CD4-positive, CD25-positive, alpha-beta regulatory T cell (primary cell): Measurements from ENCODE around the gene PURA. TPM values are rescaled to one million over a fixed set of nuclear protein-coding genes. Genes with fewer than 3 reads are reported as not detected.

Experiments
- ATAC-seq, 2 donors: fragments of 150-1000 bp; cut with Tn5 transposase; one replicate each; pipeline ENCODE4 v1.10.0; 2021; ENCODE audit warnings: low read depth in 2 of 2, moderate number of reproducible peaks in 2 of 2, moderate library complexity in 1 of 2
- DNase-seq, 3 donors: peaks; one replicate each; pipeline versions ENCODE4 v3.0.0 to v3.0.0-alpha.2; 2012 to 2022; ENCODE audit warnings: mixed read lengths in 1 of 3
- H3K27ac ChIP-seq: one replicate; pipeline ENCODE4 v1.7.0; 2013; ENCODE audit warnings: mild to moderate bottlenecking, low read length; ENCODE audit not compliant: insufficient read depth, poor library complexity, severe bottlenecking
- H3K27me3 ChIP-seq: one replicate; pipeline ENCODE4 v1.7.0; 2013; ENCODE audit warnings: low read length; ENCODE audit not compliant: control insufficient read depth, insufficient read depth
- H3K36me3 ChIP-seq: one replicate; pipeline ENCODE4 v1.7.0; 2013; ENCODE audit warnings: mild to moderate bottlenecking, low read length, moderate library complexity; ENCODE audit not compliant: control insufficient read depth, insufficient read depth
- H3K4me1 ChIP-seq: 2 replicates; pipeline ENCODE4 v1.7.0; 2013; ENCODE audit warnings: mild to moderate bottlenecking, low read length; ENCODE audit not compliant: insufficient read depth, control insufficient read depth, poor library complexity, severe bottlenecking
- H3K4me3 ChIP-seq: one replicate; pipeline ENCODE4 v1.7.0; 2013; ENCODE audit warnings: low read depth, mild to moderate bottlenecking, low read length, moderate library complexity
- H3K9me3 ChIP-seq, 2 experiments: 1 replicate in 1 of 2; 2 replicates in 1 of 2; pipeline ENCODE4 v1.7.0; 2013; ENCODE audit warnings: low read length in 2 of 2, mild to moderate bottlenecking in 1 of 2, moderate library complexity in 1 of 2; ENCODE audit not compliant: control insufficient read depth in 2 of 2
- H3K27ac Mint-ChIP-seq, 3 donors: one replicate each; pipeline ENCODE4 v1.8.0; 2020 to 2022; ENCODE audit warnings: mild to moderate bottlenecking in 3 of 3, mixed read lengths in 3 of 3, moderate library complexity in 2 of 3
- H3K27me3 Mint-ChIP-seq: one replicate; pipeline ENCODE4 v1.8.0; 2022; ENCODE audit warnings: mild to moderate bottlenecking, mixed read lengths
- H3K36me3 Mint-ChIP-seq: one replicate; pipeline ENCODE4 v1.8.0; 2020; ENCODE audit warnings: mixed read lengths
- H3K4me1 Mint-ChIP-seq, 4 donors: one replicate each; pipeline ENCODE4 v1.8.0; 2020 to 2022; ENCODE audit warnings: mixed read lengths in 4 of 4, mild to moderate bottlenecking in 1 of 4
- H3K4me3 Mint-ChIP-seq, 4 donors: one replicate each; pipeline ENCODE4 v1.8.0; 2020 to 2022; ENCODE audit warnings: mild to moderate bottlenecking in 4 of 4, mixed read lengths in 4 of 4, moderate library complexity in 3 of 4
- H3K9me3 Mint-ChIP-seq, 7 donors: one replicate each; pipeline ENCODE4 v1.8.0; 2020 to 2022; ENCODE audit warnings: mixed read lengths in 7 of 7, mild to moderate bottlenecking in 3 of 7, moderate library complexity in 2 of 7
- polyA plus RNA-seq, 4 donors: library from polyadenylated mRNA; unstranded; fragments of 300-500 nt; fragmentation: Illumina TruSeq; gene quantifications; one replicate each; pipeline ENCODE4 v1.2.3, GENCODE V29; 2021
- total RNA-seq: library from RNA; stranded (reverse); gene quantifications from one replicate; pipeline ENCODE4 v1.2.3, GENCODE V29; 2022

The PURA gene
- total and polyA plus RNA-seq, 5 donors from 2014 or later: 2.3 to 7.7 (median 3.7) TPM

GRCh38 chr5:140110646-140110957 lies 3.3 kb upstream of the PURA start:
- H3K4me1 Mint-ChIP-seq: peaks cover 22 to 63% (median 34%) of the 10 kb centered on the region in 4 donors

GRCh38 chr5:140111011-140111858 lies 2.7 kb upstream of the PURA start:
- Mint-ChIP-seq H3K4me3 (peak overlapping the region; percentile 44 to 99 (median 97)), H3K4me1 (peaks cover 27 to 67% (median 39%) of the 10 kb centered on the region in 4 donors)

More at GRCh38 chr5:140110646-140110957, 3.3 kb upstream of the PURA start:
- Mint-ChIP-seq H3K4me3 (peak overlapping the region in 2 of 4 donors; percentile 88 to 97), H3K27ac (no peak overlapping the region), H3K9me3 (no peaks in the 10 kb centered on the region), H3K27me3 (peaks cover 36% of the 10 kb centered on the region), H3K36me3 (no peaks in the 10 kb centered on the region)
- no peak for ATAC-seq
- Histone ChIP-seq H3K9me3 (no peaks in the 10 kb centered on the region), H3K27me3 (peaks cover 10% of the 10 kb centered on the region), H3K27ac (no peak overlapping the region), H3K4me3 (no peak overlapping the region), H3K4me1 (peaks cover 52% of the 10 kb centered on the region), H3K36me3 (no peaks in the 10 kb centered on the region)
- DNase-seq: no peak

GRCh38 chr5:140111859-140112551 lies 1.9 kb upstream of the PURA start:
- Histone ChIP-seq H3K4me3 (no peak overlapping the region), H3K9me3 (no peaks in the 10 kb centered on the region), H3K27ac (no peak overlapping the region), H3K4me1 (peaks cover 62% of the 10 kb centered on the region), H3K27me3 (peaks cover 10% of the 10 kb centered on the region), H3K36me3 (no peaks in the 10 kb centered on the region)
- Mint-ChIP-seq H3K36me3 (no peaks in the 10 kb centered on the region), H3K4me3 (peak overlapping the region; percentile 79 to 99 (median 97)), H3K9me3 (no peaks in the 10 kb centered on the region), H3K4me1 (peaks cover 20 to 66% (median 40%) of the 10 kb centered on the region in 4 donors), H3K27ac (peak overlapping the region in 1 of 3 donors; percentile 24), H3K27me3 (peaks cover 28% of the 10 kb centered on the region)
- ATAC-seq (no peak), DNase-seq (no peak)

More at GRCh38 chr5:140111011-140111858, 2.7 kb upstream of the PURA start:
- no peaks in the 10 kb centered on the region for H3K9me3 ChIP-seq
- H3K27me3 ChIP-seq: peaks cover 10% of the 10 kb centered on the region
- Mint-ChIP-seq H3K27ac (no peak overlapping the region), H3K27me3 (peaks cover 31% of the 10 kb centered on the region), H3K36me3 (no peaks in the 10 kb centered on the region), H3K9me3 (no peaks in the 10 kb centered on the region)
- H3K36me3 ChIP-seq: no peaks in the 10 kb centered on the region
- no peak for ATAC-seq
- no peak overlapping the region for H3K4me3 ChIP-seq
- no peak overlapping the region for H3K27ac ChIP-seq
- H3K4me1 ChIP-seq: peaks cover 58% of the 10 kb centered on the region
- no peak for DNase-seq

GRCh38 chr5:140112685-140113179 lies 1.2 kb upstream of the PURA start:
- no peaks in the 10 kb centered on the region for H3K36me3 ChIP-seq
- DNase-seq: no peak
- no peaks in the 10 kb centered on the region for H3K9me3 ChIP-seq
- Mint-ChIP-seq H3K36me3 (no peaks in the 10 kb centered on the region), H3K27ac (peak overlapping the region in 2 of 3 donors; percentile 24 to 62), H3K9me3 (no peaks in the 10 kb centered on the region), H3K4me3 (peak overlapping the region; percentile 97 to 99 (median 98)), H3K4me1 (peaks cover 17 to 69% (median 43%) of the 10 kb centered on the region in 4 donors), H3K27me3 (peaks cover 21% of the 10 kb centered on the region)
- ATAC-seq: no peak
- peaks cover 64% of the 10 kb centered on the region for H3K4me1 ChIP-seq
- no peak overlapping the region for H3K27ac ChIP-seq
- peak overlapping the region; percentile 13 for H3K4me3 ChIP-seq
- peaks cover 10% of the 10 kb centered on the region for H3K27me3 ChIP-seq

GRCh38 chr5:140113180-140113698 lies 670 bp upstream of the PURA start:
- H3K4me1 ChIP-seq: peaks cover 65% of the 10 kb centered on the region
- H3K36me3 ChIP-seq: no peaks in the 10 kb centered on the region
- no peaks in the 10 kb centered on the region for H3K9me3 Mint-ChIP-seq
- peak overlapping the region; percentile 58 for H3K4me3 ChIP-seq
- peak overlapping the region; percentile 86 for H3K27ac ChIP-seq
- H3K9me3 ChIP-seq: no peaks in the 10 kb centered on the region
- peak in 1 of 3 donors; percentile 23 for DNase-seq
- H3K27me3 Mint-ChIP-seq: peaks cover 21% of the 10 kb centered on the region
- no peaks in the 10 kb centered on the region for H3K36me3 Mint-ChIP-seq
- H3K27ac Mint-ChIP-seq: peak overlapping the region in 2 of 3 donors; percentile 69 to 97
- H3K4me3 Mint-ChIP-seq: peak overlapping the region; percentile 97 to 99 (median 98)
- peaks cover 21 to 72% (median 48%) of the 10 kb centered on the region in 4 donors for H3K4me1 Mint-ChIP-seq
- ATAC-seq: no peak
- peaks cover 10% of the 10 kb centered on the region for H3K27me3 ChIP-seq

GRCh38 chr5:140114341-140115185 lies 654 bp downstream of the PURA start:
- Histone ChIP-seq H3K27ac (peak overlapping the region; percentile 86), H3K9me3 (no peaks in the 10 kb centered on the region), H3K4me1 (peaks cover 55% of the 10 kb centered on the region), H3K4me3 (peak overlapping the region; percentile 83), H3K36me3 (no peaks in the 10 kb centered on the region), H3K27me3 (peaks cover 6% of the 10 kb centered on the region)
- Mint-ChIP-seq H3K4me1 (peaks cover 19 to 65% (median 46%) of the 10 kb centered on the region in 4 donors), H3K27ac (peak overlapping the region; percentile 88 to 97 (median 94)), H3K4me3 (peak overlapping the region; percentile 97 to 99 (median 98)), H3K27me3 (peaks cover 13% of the 10 kb centered on the region), H3K9me3 (no peaks in the 10 kb centered on the region), H3K36me3 (no peaks in the 10 kb centered on the region)
- ATAC-seq (peak in 1 of 2 donors; percentile 3), DNase-seq (peak; percentile 39 to 70 (median 43))

- Histone ChIP-seq H3K9me3 (no peaks in the 10 kb centered on the region), H3K4me3 (peak overlapping the region; percentile 83), H3K4me1 (peaks cover 53% of the 10 kb centered on the region), H3K36me3 (no peaks in the 10 kb centered on the region), H3K27me3 (peaks cover under 1% of the 10 kb centered on the region), H3K27ac (peak overlapping the region; percentile 86)
- peaks cover 17 to 64% (median 46%) of the 10 kb centered on the region in 4 donors for H3K4me1 Mint-ChIP-seq
- peaks cover 12% of the 10 kb centered on the region for H3K27me3 Mint-ChIP-seq
- no peaks in the 10 kb centered on the region for H3K36me3 Mint-ChIP-seq
- peak overlapping the region; percentile 97 to 99 (median 98) for H3K4me3 Mint-ChIP-seq
- ATAC-seq: no peak
- H3K9me3 Mint-ChIP-seq: no peaks in the 10 kb centered on the region
- no peak for DNase-seq
- H3K27ac Mint-ChIP-seq: peak overlapping the region in 2 of 3 donors; percentile 88 to 97
Observed at GRCh38 chr5:140115186-140115500, 1.2 kb downstream of the PURA start.
